ENCODE measurements around the gene LARP1.
"Not testable (repeated sequence)": the region's sequence is repeated elsewhere in the genome, so short reads cannot be mapped to it uniquely, and the experiment has no call there.

The LARP1 gene

GRCh38 chr5:154750641-154751040, 4.5 kb upstream of the LARP1 start:
- not testable (repeated sequence) for H3K9me3 ChIP-seq (ENCODE audit: control insufficient read depth in 2 of 2, low read length in 2 of 2); H3K36me3 ChIP-seq (ENCODE audit: control insufficient read depth in 2 of 2, insufficient read depth in 2 of 2, low read length in 2 of 2); H3K4me3 ChIP-seq (ENCODE audit: low read length in 2 of 2); H3K9ac ChIP-seq (ENCODE audit: low read depth in 1 of 2, low read length in 2 of 2); H3K27ac ChIP-seq (ENCODE audit: low read depth in 2 of 2, low read length in 2 of 2); H3K27me3 ChIP-seq (ENCODE audit: control insufficient read depth in 2 of 2, insufficient read depth in 2 of 2, low read length in 2 of 2)
- peaks cover 12 to 13% of the 10 kb centered on the region in 2 donors for H3K4me1 ChIP-seq (ENCODE audit: control insufficient read depth in 2 of 2, insufficient read depth in 2 of 2, low read length in 2 of 2)

- Histone ChIP-seq H3K9ac (ENCODE audit: low read depth in 1 of 2, low read length in 2 of 2) (no peak overlapping the region), H3K27ac (ENCODE audit: low read depth in 2 of 2, low read length in 2 of 2) (no peak overlapping the region), H3K9me3 (ENCODE audit: control insufficient read depth in 2 of 2, low read length in 2 of 2) (no peaks in the 10 kb centered on the region), H3K4me1 (ENCODE audit: control insufficient read depth in 2 of 2, insufficient read depth in 2 of 2, low read length in 2 of 2) (peaks cover 12 to 13% of the 10 kb centered on the region in 2 donors), H3K27me3 (ENCODE audit: control insufficient read depth in 2 of 2, insufficient read depth in 2 of 2, low read length in 2 of 2) (no peaks in the 10 kb centered on the region), H3K4me3 (ENCODE audit: low read length in 2 of 2) (no peak overlapping the region), H3K36me3 (ENCODE audit: control insufficient read depth in 2 of 2, insufficient read depth in 2 of 2, low read length in 2 of 2) (no peaks in the 10 kb centered on the region)
Measured at GRCh38 chr5:154751854-154752253, 3.3 kb upstream of the LARP1 start.

GRCh38 chr5:154753792-154754191, 1.4 kb upstream of the LARP1 start:
- H3K27me3 ChIP-seq (ENCODE audit: control insufficient read depth in 2 of 2, insufficient read depth in 2 of 2, low read length in 2 of 2) = no peaks in the 10 kb centered on the region
- H3K4me3 ChIP-seq (ENCODE audit: low read length in 2 of 2) = peak overlapping the region in 1 of 2 donors; percentile 75
- H3K27ac ChIP-seq (ENCODE audit: low read depth in 2 of 2, low read length in 2 of 2) = peak overlapping the region; percentile 91 to 95
- H3K9ac ChIP-seq (ENCODE audit: low read depth in 1 of 2, low read length in 2 of 2) = peak overlapping the region; percentile 92 to 93
- no peaks in the 10 kb centered on the region for H3K36me3 ChIP-seq (ENCODE audit: control insufficient read depth in 2 of 2, insufficient read depth in 2 of 2, low read length in 2 of 2)
- no peaks in the 10 kb centered on the region for H3K9me3 ChIP-seq (ENCODE audit: control insufficient read depth in 2 of 2, low read length in 2 of 2)
- peaks cover 18 to 21% of the 10 kb centered on the region in 2 donors for H3K4me1 ChIP-seq (ENCODE audit: control insufficient read depth in 2 of 2, insufficient read depth in 2 of 2, low read length in 2 of 2)

DNA sequence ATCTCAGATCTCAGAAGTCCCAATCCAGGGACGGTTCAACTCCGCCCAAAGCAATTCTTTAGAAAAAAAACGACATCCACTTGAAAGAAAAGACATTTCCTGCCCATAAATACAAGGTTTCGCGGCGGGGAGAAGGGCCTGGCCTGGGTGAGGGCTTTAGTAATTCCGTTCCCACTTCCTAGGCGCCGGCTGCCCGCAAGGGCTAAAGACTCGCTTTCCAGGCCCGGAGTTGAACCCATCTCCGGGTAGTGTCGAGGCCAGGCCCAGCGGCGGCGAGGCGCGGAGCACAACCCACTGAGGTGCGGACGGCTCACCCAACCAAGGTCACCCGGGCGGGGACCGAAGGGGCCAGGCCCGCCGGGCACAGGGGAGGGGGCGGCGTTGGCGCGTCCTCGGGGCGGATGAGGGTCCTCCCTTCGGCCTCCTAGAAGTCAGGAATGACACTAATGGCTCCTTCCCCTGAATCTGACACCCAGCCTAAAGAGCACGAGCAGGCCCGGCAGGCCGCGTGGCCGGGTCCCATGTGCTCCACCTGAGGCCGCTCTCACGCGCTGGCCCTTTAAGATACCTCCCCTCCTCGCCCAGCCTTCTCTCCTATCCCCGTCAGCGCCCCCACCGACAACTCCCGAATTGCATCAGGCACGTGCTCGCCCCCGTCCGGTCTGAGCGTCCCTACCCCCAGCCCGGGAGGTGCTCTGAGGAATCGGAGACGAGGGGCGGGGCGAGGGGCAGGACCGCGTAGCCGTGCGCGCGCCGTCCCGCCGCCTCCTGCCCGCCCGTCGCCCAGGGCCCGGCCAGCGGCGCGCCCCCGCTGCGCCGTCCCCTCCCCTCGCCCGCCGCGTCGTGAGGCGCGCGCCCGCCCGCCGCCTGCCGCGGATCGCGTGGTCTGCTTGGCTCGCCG, 467 bp upstream of the LARP1 start:
- Histone ChIP-seq H3K4me3 (ENCODE audit: low read length in 2 of 2) (peak overlapping the region; percentile 75 to 96), H3K9me3 (ENCODE audit: control insufficient read depth in 2 of 2, low read length in 2 of 2) (no peaks in the 10 kb centered on the region), H3K36me3 (ENCODE audit: control insufficient read depth in 2 of 2, insufficient read depth in 2 of 2, low read length in 2 of 2) (no peaks in the 10 kb centered on the region), H3K27me3 (ENCODE audit: control insufficient read depth in 2 of 2, insufficient read depth in 2 of 2, low read length in 2 of 2) (no peaks in the 10 kb centered on the region), H3K4me1 (ENCODE audit: control insufficient read depth in 2 of 2, insufficient read depth in 2 of 2, low read length in 2 of 2) (peaks cover 21 to 24% of the 10 kb centered on the region in 2 donors), H3K27ac (ENCODE audit: low read depth in 2 of 2, low read length in 2 of 2) (peak overlapping the region; percentile 91 to 95), H3K9ac (ENCODE audit: low read depth in 1 of 2, low read length in 2 of 2) (peak overlapping the region; percentile 92 to 93)

DNA sequence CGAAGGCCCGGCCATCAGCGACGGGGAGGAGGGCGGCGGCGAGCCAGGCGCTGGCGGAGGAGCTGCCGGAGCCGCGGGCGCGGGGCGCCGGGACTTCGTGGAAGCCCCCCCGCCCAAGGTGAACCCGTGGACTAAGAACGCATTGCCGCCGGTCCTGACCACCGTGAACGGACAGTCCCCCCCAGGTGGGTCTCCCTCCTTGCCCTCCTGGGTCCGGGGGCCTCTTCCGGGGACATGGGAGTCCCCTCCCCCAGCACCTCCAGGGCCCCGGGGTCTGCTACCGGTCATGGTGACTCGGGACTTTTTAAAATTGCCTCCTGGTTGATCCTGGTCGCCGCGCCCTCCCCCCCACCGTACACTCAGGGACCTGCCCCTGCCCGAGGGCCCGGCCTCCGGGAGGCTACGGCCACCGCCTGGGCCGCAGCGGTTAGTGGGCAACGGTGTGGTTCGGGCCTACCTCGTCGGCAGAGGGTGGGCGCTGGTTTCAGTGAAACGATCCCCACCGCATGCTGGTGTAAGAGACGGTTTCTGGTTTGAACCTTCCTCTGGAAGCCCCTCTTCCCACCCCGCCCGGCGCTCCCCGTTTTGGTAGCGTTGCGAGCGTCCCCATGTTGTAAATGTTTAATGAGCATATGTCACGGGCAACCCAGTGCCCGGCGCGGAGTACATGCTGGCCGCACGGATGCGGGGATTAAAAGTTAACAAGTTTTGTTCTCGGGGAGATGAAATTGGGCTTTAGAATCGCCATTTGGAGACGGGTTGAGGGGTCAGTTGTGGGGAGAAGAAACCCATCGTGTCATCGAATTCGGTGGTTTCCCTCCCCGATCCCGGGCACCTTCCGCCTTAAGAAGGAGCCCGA, 1.1 kb downstream of the LARP1 start:
- Histone ChIP-seq H3K36me3 (ENCODE audit: control insufficient read depth in 2 of 2, insufficient read depth in 2 of 2, low read length in 2 of 2) (no peaks in the 10 kb centered on the region), H3K27me3 (ENCODE audit: control insufficient read depth in 2 of 2, insufficient read depth in 2 of 2, low read length in 2 of 2) (no peaks in the 10 kb centered on the region), H3K4me3 (ENCODE audit: low read length in 2 of 2) (peak overlapping the region; percentile 90 to 96), H3K9ac (ENCODE audit: low read depth in 1 of 2, low read length in 2 of 2) (peak overlapping the region; percentile 89 to 91), H3K4me1 (ENCODE audit: control insufficient read depth in 2 of 2, insufficient read depth in 2 of 2, low read length in 2 of 2) (peaks cover 21 to 29% of the 10 kb centered on the region in 2 donors), H3K27ac (ENCODE audit: low read depth in 2 of 2, low read length in 2 of 2) (peak overlapping the region; percentile 86 to 92), H3K9me3 (ENCODE audit: control insufficient read depth in 2 of 2, low read length in 2 of 2) (no peaks in the 10 kb centered on the region)

GRCh38 chr5:154756868-154757813, 2.0 kb downstream of the LARP1 start:
- no peaks in the 10 kb centered on the region for H3K27me3 ChIP-seq (ENCODE audit: control insufficient read depth in 2 of 2, insufficient read depth in 2 of 2, low read length in 2 of 2)
- no peaks in the 10 kb centered on the region for H3K9me3 ChIP-seq (ENCODE audit: control insufficient read depth in 2 of 2, low read length in 2 of 2)
- peak overlapping the region; percentile 86 to 92 for H3K27ac ChIP-seq (ENCODE audit: low read depth in 2 of 2, low read length in 2 of 2)
- peaks cover 21 to 34% of the 10 kb centered on the region in 2 donors for H3K4me1 ChIP-seq (ENCODE audit: control insufficient read depth in 2 of 2, insufficient read depth in 2 of 2, low read length in 2 of 2)
- no peaks in the 10 kb centered on the region for H3K36me3 ChIP-seq (ENCODE audit: control insufficient read depth in 2 of 2, insufficient read depth in 2 of 2, low read length in 2 of 2)
- peak overlapping the region; percentile 90 to 96 for H3K4me3 ChIP-seq (ENCODE audit: low read length in 2 of 2)
- H3K9ac ChIP-seq (ENCODE audit: low read depth in 1 of 2, low read length in 2 of 2) = peak overlapping the region; percentile 89 to 91

DNA sequence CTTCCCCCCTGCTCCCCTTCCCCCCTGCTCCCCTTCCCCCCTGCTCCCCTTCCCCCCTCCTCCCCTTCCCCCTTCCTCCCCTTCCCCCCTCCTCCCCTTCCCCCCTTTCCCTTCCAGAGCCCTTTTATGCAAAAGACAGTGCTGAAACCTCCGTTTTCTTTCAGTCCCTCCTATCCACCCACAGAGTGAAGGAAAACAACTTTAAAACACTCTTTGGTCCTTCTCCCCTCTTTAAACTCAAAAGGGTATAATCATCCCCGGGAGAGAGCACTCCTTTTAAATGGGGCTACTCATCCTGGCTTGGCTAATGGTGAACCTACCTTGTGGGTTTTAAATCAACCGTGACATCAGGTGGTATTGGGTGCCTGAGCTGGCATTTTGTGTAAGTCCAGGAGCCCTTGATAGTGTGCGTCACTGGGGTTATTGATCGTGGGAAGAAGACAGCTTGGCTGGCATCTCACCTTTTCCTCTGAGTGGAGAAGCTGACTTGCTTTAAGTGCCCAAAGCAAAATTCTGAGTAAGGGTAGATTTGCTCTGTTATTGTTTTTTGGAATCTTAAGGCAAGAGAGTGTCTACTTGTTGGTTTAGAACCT, 2.7 kb downstream of the LARP1 start:
- Histone ChIP-seq H3K9me3 (ENCODE audit: control insufficient read depth in 2 of 2, low read length in 2 of 2) (no peaks in the 10 kb centered on the region), H3K4me3 (ENCODE audit: low read length in 2 of 2) (peak overlapping the region; percentile 6 to 66), H3K9ac (ENCODE audit: low read depth in 1 of 2, low read length in 2 of 2) (peak overlapping the region in 1 of 2 donors; percentile 33), H3K27me3 (ENCODE audit: control insufficient read depth in 2 of 2, insufficient read depth in 2 of 2, low read length in 2 of 2) (no peaks in the 10 kb centered on the region), H3K4me1 (ENCODE audit: control insufficient read depth in 2 of 2, insufficient read depth in 2 of 2, low read length in 2 of 2) (peaks cover 21 to 34% of the 10 kb centered on the region in 2 donors), H3K36me3 (ENCODE audit: control insufficient read depth in 2 of 2, insufficient read depth in 2 of 2, low read length in 2 of 2) (no peaks in the 10 kb centered on the region), H3K27ac (ENCODE audit: low read depth in 2 of 2, low read length in 2 of 2) (peak overlapping the region in 1 of 2 donors; percentile 46)

- Histone ChIP-seq H3K36me3 (ENCODE audit: control insufficient read depth in 2 of 2, insufficient read depth in 2 of 2, low read length in 2 of 2) (no peaks in the 10 kb centered on the region), H3K4me3 (ENCODE audit: low read length in 2 of 2) (peak overlapping the region in 1 of 2 donors; percentile 66), H3K9me3 (ENCODE audit: control insufficient read depth in 2 of 2, low read length in 2 of 2) (no peaks in the 10 kb centered on the region), H3K27me3 (ENCODE audit: control insufficient read depth in 2 of 2, insufficient read depth in 2 of 2, low read length in 2 of 2) (no peaks in the 10 kb centered on the region), H3K9ac (ENCODE audit: low read depth in 1 of 2, low read length in 2 of 2) (peak overlapping the region in 1 of 2 donors; percentile 33), H3K27ac (ENCODE audit: low read depth in 2 of 2, low read length in 2 of 2) (no peak overlapping the region), H3K4me1 (ENCODE audit: control insufficient read depth in 2 of 2, insufficient read depth in 2 of 2, low read length in 2 of 2) (peaks cover 21 to 33% of the 10 kb centered on the region in 2 donors)
Measured at GRCh38 chr5:154758493-154758892, 3.3 kb downstream of the LARP1 start.

- peaks cover 16 to 28% of the 10 kb centered on the region in 2 donors for H3K4me1 ChIP-seq (ENCODE audit: control insufficient read depth in 2 of 2, insufficient read depth in 2 of 2, low read length in 2 of 2)
- no peaks in the 10 kb centered on the region for H3K36me3 ChIP-seq (ENCODE audit: control insufficient read depth in 2 of 2, insufficient read depth in 2 of 2, low read length in 2 of 2)
- no peak overlapping the region for H3K4me3 ChIP-seq (ENCODE audit: low read length in 2 of 2)
- no peak overlapping the region for H3K27ac ChIP-seq (ENCODE audit: low read depth in 2 of 2, low read length in 2 of 2)
- no peaks in the 10 kb centered on the region for H3K27me3 ChIP-seq (ENCODE audit: control insufficient read depth in 2 of 2, insufficient read depth in 2 of 2, low read length in 2 of 2)
- no peak overlapping the region for H3K9ac ChIP-seq (ENCODE audit: low read depth in 1 of 2, low read length in 2 of 2)
- H3K9me3 ChIP-seq (ENCODE audit: control insufficient read depth in 2 of 2, low read length in 2 of 2) = no peaks in the 10 kb centered on the region
Measured at GRCh38 chr5:154758977-154759376, 3.8 kb downstream of the LARP1 start.
